ENCODE results near the gene TMEM223.
A peak's percentile ranks its signal among the peaks of the same experiment; 100 is the strongest.
"Not testable (repeated sequence)": the region's sequence is repeated elsewhere in the genome, so short reads cannot be mapped to it uniquely, and the experiment has no call there.

The TMEM223 gene, protein sequence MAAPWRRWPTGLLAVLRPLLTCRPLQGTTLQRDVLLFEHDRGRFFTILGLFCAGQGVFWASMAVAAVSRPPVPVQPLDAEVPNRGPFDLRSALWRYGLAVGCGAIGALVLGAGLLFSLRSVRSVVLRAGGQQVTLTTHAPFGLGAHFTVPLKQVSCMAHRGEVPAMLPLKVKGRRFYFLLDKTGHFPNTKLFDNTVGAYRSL

GRCh38 chr11:62791501-62792201 lies at the start of gene TMEM223:
TSS of gene TMEM223 (minus strand) at chr11:62792006. CDS start at chr11:62791994, 12 bp downstream.
- peak within 1 kb of the TSS; percentile 53 for H3K27ac ChIP-seq (ENCODE audit: low read length)
- H3K27me3 ChIP-seq (ENCODE audit: low read depth, low read length): no peaks in the 10 kb centered on the region
- H3K9me3 ChIP-seq (ENCODE audit: control insufficient read depth in 1 of 2, low read length in 2 of 2): no peaks in the 10 kb centered on the region
- peak within 1 kb of the TSS; percentile 78 to 94 for H3K4me3 ChIP-seq (ENCODE audit: low read depth in 1 of 2, low read length in 2 of 2)
- peaks cover 39 to 57% of the 10 kb centered on the region in 2 donors for H3K36me3 ChIP-seq (ENCODE audit: control insufficient read depth in 1 of 2, insufficient read depth in 2 of 2, low read length in 2 of 2)
- peaks cover 16 to 48% of the 10 kb centered on the region in 2 donors for H3K4me1 ChIP-seq (ENCODE audit: control insufficient read depth in 1 of 2, insufficient read depth in 2 of 2, low read length in 2 of 2)

GRCh38 chr11:62840721-62841360 lies 49.0 kb upstream of the TMEM223 start:
- not testable (repeated sequence) for H3K9me3 ChIP-seq (ENCODE audit: control insufficient read depth in 1 of 2, low read length in 2 of 2); H3K4me1 ChIP-seq (ENCODE audit: control insufficient read depth in 1 of 2, insufficient read depth in 2 of 2, low read length in 2 of 2); H3K27me3 ChIP-seq (ENCODE audit: low read depth, low read length)
- Histone ChIP-seq H3K4me3 (ENCODE audit: low read depth in 1 of 2, low read length in 2 of 2) (peak overlapping the region; percentile 89 to 99), H3K27ac (ENCODE audit: low read length) (peak overlapping the region; percentile 97), H3K36me3 (ENCODE audit: control insufficient read depth in 1 of 2, insufficient read depth in 2 of 2, low read length in 2 of 2) (peaks cover under 1 to 12% of the 10 kb centered on the region in 2 donors)

GRCh38 chr11:62839050-62839945 lies 47.5 kb upstream of the TMEM223 start, which contains the start of gene WDR74:
TSS of gene WDR74 (minus strand) at chr11:62839590. CDS start at chr11:62839570, 20 bp downstream.
- peak within 1 kb of the TSS; percentile 97 for H3K27ac ChIP-seq (ENCODE audit: low read length)
- no peaks in the 10 kb centered on the region for H3K27me3 ChIP-seq (ENCODE audit: low read depth, low read length)
- H3K9me3 ChIP-seq (ENCODE audit: control insufficient read depth in 1 of 2, low read length in 2 of 2): no peaks in the 10 kb centered on the region
- H3K36me3 ChIP-seq (ENCODE audit: control insufficient read depth in 1 of 2, insufficient read depth in 2 of 2, low read length in 2 of 2): peaks cover 15 to 28% of the 10 kb centered on the region in 2 donors
- peaks cover 3 to 9% of the 10 kb centered on the region in 2 donors for H3K4me1 ChIP-seq (ENCODE audit: control insufficient read depth in 1 of 2, insufficient read depth in 2 of 2, low read length in 2 of 2)
- H3K4me3 ChIP-seq (ENCODE audit: low read depth in 1 of 2, low read length in 2 of 2): peak within 1 kb of the TSS; percentile 89 to 99

- H3K27me3 ChIP-seq (ENCODE audit: low read depth, low read length): no peaks in the 10 kb centered on the region
- H3K4me1 ChIP-seq (ENCODE audit: control insufficient read depth in 1 of 2, insufficient read depth in 2 of 2, low read length in 2 of 2): peaks cover 8 to 31% of the 10 kb centered on the region in 2 donors
- no peaks in the 10 kb centered on the region for H3K9me3 ChIP-seq (ENCODE audit: control insufficient read depth in 1 of 2, low read length in 2 of 2)
- H3K27ac ChIP-seq (ENCODE audit: low read length): no peak overlapping the region
- no peak overlapping the region for H3K4me3 ChIP-seq (ENCODE audit: low read depth in 1 of 2, low read length in 2 of 2)
- peaks cover 15 to 31% of the 10 kb centered on the region in 2 donors for H3K36me3 ChIP-seq (ENCODE audit: control insufficient read depth in 1 of 2, insufficient read depth in 2 of 2, low read length in 2 of 2)
These were observed 43.5 kb upstream of the TMEM223 start for GRCh38 chr11:62835336-62835735.

DNA sequence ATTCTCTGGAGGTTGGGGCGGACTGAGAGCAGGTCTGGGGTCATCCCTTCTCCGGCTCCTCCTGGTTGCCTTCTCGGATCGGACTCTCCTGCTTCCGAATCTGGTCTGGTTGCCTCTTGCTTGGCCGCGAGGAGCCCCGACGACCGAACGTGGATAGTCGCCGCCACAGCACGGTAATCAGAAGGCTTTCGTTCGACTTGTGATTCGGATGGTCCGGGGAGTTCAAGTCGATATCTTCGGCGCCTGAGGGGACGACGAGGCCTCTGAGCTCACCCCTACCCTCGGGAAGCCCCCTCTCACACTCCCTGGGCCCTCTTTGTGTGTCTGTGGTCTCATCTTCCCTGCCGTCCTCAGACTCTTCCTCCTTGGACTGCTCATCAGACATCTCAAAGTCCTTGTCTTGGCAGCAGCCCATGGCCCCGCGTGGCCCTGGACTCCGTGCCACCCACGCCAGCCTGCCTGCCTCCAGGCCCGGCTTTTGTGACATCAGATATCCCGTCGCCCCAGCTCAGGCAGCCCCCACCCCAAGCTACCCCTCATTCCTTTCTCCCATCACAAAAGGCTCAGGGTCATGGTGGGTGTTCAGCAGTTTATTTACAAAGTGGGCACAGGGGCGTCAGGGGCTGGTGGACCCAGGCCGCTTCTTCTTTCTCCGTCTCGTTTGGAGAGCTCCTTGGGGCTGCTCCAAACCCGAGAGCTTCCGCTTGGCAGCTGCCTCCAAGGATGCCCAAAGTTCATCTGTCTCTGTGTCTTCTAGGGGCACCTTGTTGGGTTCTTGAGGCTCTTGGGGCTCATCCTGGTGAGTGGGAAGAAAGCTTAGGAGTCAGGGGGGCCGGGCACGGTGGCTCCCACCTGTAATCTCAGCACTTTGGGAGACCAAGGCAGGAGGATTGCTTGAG lies 40.8 kb upstream of the TMEM223 start, which contains the start of gene TEX54:
TSS of gene TEX54 (minus strand) at position 506 of the 899 bp plus-strand sequence.
- H3K4me1 ChIP-seq (ENCODE audit: control insufficient read depth in 1 of 2, insufficient read depth in 2 of 2, low read length in 2 of 2): peaks cover 8 to 37% of the 10 kb centered on the region in 2 donors
- H3K36me3 ChIP-seq (ENCODE audit: control insufficient read depth in 1 of 2, insufficient read depth in 2 of 2, low read length in 2 of 2): peaks cover 18 to 27% of the 10 kb centered on the region in 2 donors
- H3K9me3 ChIP-seq (ENCODE audit: control insufficient read depth in 1 of 2, low read length in 2 of 2): no peaks in the 10 kb centered on the region
- H3K27me3 ChIP-seq (ENCODE audit: low read depth, low read length): no peaks in the 10 kb centered on the region
- peak within 1 kb of the TSS; percentile 97 for H3K27ac ChIP-seq (ENCODE audit: low read length)
- peak within 1 kb of the TSS; percentile 90 to 94 for H3K4me3 ChIP-seq (ENCODE audit: low read depth in 1 of 2, low read length in 2 of 2)

- peaks cover 26 to 35% of the 10 kb centered on the region in 2 donors for H3K36me3 ChIP-seq (ENCODE audit: control insufficient read depth in 1 of 2, insufficient read depth in 2 of 2, low read length in 2 of 2)
- peak within 1 kb of the TSS; percentile 97 for H3K27ac ChIP-seq (ENCODE audit: low read length)
- no peaks in the 10 kb centered on the region for H3K27me3 ChIP-seq (ENCODE audit: low read depth, low read length)
These were observed 39.9 kb upstream of the TMEM223 start, which contains the start of gene STX5 for GRCh38 chr11:62831520-62832335. TSS of gene STX5 (minus strand) at chr11:62832051. CDS start at chr11:62831243, 808 bp downstream.

DNA sequence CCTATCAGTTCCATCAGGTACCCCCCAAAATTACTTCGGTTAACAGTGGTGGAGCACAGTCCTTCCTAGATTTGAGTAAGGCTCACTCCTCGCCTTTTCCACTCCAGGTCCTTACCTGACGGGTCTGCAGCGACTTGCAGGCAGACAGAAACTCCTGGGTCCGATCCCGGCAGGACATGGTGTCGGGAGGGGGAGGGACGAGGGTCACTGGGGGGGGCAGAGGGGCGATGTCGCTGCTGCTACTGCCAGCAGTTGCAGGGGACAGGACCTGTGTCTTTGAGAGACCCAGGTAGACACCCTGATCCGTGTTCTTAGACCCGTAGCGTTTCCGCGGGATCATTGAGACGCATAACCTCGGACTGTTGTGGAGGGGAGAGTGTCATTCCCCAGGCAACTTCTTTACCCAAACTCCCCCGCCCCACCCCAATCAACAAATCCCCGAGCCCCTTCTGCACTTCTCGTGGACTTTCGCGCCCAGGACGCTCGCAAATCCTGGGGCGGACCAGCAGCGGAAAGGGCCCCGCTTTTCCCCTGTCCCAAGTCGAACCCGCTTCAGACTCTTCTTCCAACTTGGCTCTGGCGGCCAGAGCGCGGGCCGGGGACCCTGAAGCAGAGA lies 39.2 kb upstream of the TMEM223 start:
- Histone ChIP-seq H3K9me3 (ENCODE audit: control insufficient read depth in 1 of 2, low read length in 2 of 2) (no peaks in the 10 kb centered on the region), H3K4me3 (ENCODE audit: low read depth in 1 of 2, low read length in 2 of 2) (peak overlapping the region; percentile 90 to 94), H3K36me3 (ENCODE audit: control insufficient read depth in 1 of 2, insufficient read depth in 2 of 2, low read length in 2 of 2) (peaks cover 26 to 31% of the 10 kb centered on the region in 2 donors), H3K4me1 (ENCODE audit: control insufficient read depth in 1 of 2, insufficient read depth in 2 of 2, low read length in 2 of 2) (peaks cover 8 to 37% of the 10 kb centered on the region in 2 donors), H3K27me3 (ENCODE audit: low read depth, low read length) (no peaks in the 10 kb centered on the region), H3K27ac (ENCODE audit: low read length) (peak overlapping the region; percentile 97)

More at GRCh38 chr11:62831520-62832335, 39.9 kb upstream of the TMEM223 start, which contains the start of gene STX5:
- Histone ChIP-seq H3K4me3 (ENCODE audit: low read depth in 1 of 2, low read length in 2 of 2) (peak within 1 kb of the TSS; percentile 90 to 94), H3K4me1 (ENCODE audit: control insufficient read depth in 1 of 2, insufficient read depth in 2 of 2, low read length in 2 of 2) (peaks cover 8 to 37% of the 10 kb centered on the region in 2 donors), H3K9me3 (ENCODE audit: control insufficient read depth in 1 of 2, low read length in 2 of 2) (no peaks in the 10 kb centered on the region)

DNA sequence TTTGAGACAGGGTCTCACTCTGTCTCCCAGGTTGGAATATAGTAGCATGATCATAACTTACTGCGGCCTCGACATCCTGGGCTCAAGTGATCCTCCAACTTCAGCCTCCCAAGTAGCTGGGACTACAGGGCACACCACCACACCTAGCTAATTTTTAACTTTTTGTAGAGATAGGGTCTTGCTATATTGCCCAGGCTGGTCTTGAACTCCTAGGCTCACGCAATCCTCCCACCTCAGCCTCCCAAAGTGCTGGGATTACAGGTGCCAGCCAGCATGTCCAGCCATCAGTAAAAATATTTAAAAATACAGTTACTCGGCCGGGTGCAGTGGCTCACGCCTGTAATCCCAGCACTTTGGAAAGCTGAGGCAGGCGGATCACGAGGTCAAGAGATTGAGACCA lies 36.3 kb upstream of the TMEM223 start:
- H3K36me3 ChIP-seq (ENCODE audit: control insufficient read depth in 1 of 2, insufficient read depth in 2 of 2, low read length in 2 of 2): peaks cover 34 to 42% of the 10 kb centered on the region in 2 donors

DNA sequence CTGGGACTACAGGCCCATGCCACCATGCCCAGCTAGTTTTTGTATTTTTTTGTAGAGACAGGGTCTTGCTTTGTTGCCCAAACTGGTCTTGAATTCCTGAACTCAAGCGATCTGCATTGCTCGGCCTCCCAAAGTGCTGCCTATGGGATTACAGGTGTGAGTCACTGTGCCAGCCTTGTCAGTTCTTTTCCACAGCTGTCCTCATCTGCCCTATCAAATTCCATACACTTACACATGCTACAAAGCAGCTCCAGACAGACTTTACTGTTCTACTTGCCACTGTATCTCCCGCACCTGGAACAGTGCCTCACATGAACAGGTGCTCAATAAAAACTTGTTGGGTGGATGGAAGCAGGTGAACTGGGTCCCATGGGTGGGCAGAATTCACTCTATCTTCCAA lies 31.9 kb upstream of the TMEM223 start:
- Histone ChIP-seq H3K27ac (ENCODE audit: low read length) (no peak overlapping the region), H3K9me3 (ENCODE audit: control insufficient read depth in 1 of 2, low read length in 2 of 2) (no peaks in the 10 kb centered on the region), H3K27me3 (ENCODE audit: low read depth, low read length) (no peaks in the 10 kb centered on the region), H3K4me1 (ENCODE audit: control insufficient read depth in 1 of 2, insufficient read depth in 2 of 2, low read length in 2 of 2) (peaks cover 0 to 1% of the 10 kb centered on the region in 2 donors), H3K36me3 (ENCODE audit: control insufficient read depth in 1 of 2, insufficient read depth in 2 of 2, low read length in 2 of 2) (peaks cover 42 to 74% of the 10 kb centered on the region in 2 donors), H3K4me3 (ENCODE audit: low read depth in 1 of 2, low read length in 2 of 2) (no peak overlapping the region)

More for the DNA sequence above, 36.3 kb upstream of the TMEM223 start:
- H3K4me3 ChIP-seq (ENCODE audit: low read depth in 1 of 2, low read length in 2 of 2); H3K9me3 ChIP-seq (ENCODE audit: control insufficient read depth in 1 of 2, low read length in 2 of 2); H3K27ac ChIP-seq (ENCODE audit: low read length); H3K27me3 ChIP-seq (ENCODE audit: low read depth, low read length): not testable (repeated sequence)
- H3K4me1 ChIP-seq (ENCODE audit: control insufficient read depth in 1 of 2, insufficient read depth in 2 of 2, low read length in 2 of 2): peaks cover 8 to 28% of the 10 kb centered on the region in 2 donors

Data from muscle layer of duodenum (tissue), 2 donors.